Measurements from ENCODE around the gene CSNK1A1L.
"Not testable (repeated sequence)": the region's sequence is repeated elsewhere in the genome, so short reads cannot be mapped to it uniquely, and the experiment has no call there.

CSNK1A1L gene

DNA sequence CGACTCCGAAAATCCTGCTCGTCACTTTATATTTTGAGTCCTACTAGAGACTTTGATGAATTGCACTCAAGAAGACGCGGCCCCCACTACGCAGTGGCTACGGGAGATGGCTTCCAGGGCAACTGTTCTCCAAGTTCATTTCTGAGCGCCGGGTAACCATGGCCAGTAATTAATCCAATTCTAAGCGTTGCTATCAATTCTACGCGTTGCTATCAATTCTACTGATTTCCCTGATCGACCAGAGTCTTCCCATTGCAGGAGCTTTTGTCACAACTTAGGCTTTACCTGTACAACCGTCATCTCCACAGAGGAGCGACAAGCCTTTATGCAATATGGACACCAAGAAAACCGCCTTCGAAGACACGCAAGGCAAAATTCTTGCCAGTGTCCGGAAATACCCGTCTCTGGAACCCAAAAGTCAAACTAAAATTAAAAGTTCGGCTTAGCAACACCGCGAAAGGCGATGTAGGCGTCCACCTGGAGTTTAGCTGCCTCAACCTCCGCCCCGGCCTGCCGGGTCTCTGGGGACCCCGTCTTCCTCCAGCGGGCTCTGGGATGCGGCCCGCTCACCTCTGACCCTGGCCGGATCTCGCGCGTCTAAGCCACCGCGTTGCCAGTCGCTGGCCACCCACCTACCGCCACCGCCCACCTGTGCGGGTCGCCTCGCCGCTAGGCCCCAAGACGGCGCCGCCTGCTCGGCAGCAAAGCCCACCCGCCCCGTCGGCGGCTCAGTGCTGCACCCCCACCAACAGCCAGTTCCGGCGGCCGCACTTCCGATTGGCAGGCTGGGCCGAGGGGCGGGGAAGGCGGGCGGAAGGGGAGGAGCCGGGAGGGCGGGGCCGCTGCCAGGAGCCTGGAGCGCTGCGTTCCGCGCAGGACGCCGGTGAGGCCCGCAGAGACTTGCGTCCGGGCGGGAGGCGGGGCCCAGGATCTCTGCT, 46.3 kb downstream of the CSNK1A1L start, which contains the start of gene SUPT20H:
SUPT20H (minus strand) TSS at position 779 of the 938 bp plus-strand sequence. CDS start 8,198 bp downstream, outside the sequence.
- ATAC-seq (peak; percentile 99), DNase-seq (peak; percentile 96)

- not testable (repeated sequence) for DNase-seq, ATAC-seq
These were observed 49.2 kb downstream of the CSNK1A1L start for GRCh38 chr13:37056228-37056627.
